H1 (cell line): ENCODE data around the gene FOXE1. TPM values are rescaled to one million over a fixed set of nuclear protein-coding genes. Genes with fewer than 3 reads are reported as not detected.

Experiments
- CTCF ChIA-PET: fragments of 300-600 bp; sonication (Branson Sonifier 250); formaldehyde crosslinking; loops from one replicate; lab custom pipeline; 2021; ENCODE audit not compliant: partially characterized antibody; lab: Charles Lee
- POLR2A ChIA-PET: fragments of 300-600 bp; sonication (Branson Sonifier 250); formaldehyde crosslinking; loops from one replicate; lab custom pipeline; 2021; ENCODE audit warnings: inconsistent platforms; ENCODE audit not compliant: partially characterized antibody; lab: Charles Lee
- DNase-seq, 2 experiments: peaks; one replicate each; pipeline versions ENCODE4 v3.0.0 to v3.0.0-alpha.2; 2010 to 2022; ENCODE audit warnings: low spot score in 2 of 2, low read depth in 1 of 2, mixed read lengths in 1 of 2
- FAIRE-seq: peaks from 2 replicates; lab custom pipeline; 2011; peaks lifted over from hg19 to GRCh38; lab: Jason Lieb, UNC
- H2AFZ ChIP-seq: 2 replicates; pipeline ENCODE4 v1.8.1; 2012; ENCODE audit warnings: low read length, inconsistent platforms
- H2AK5ac ChIP-seq: 2 replicates; pipeline ENCODE4 v1.6.1; 2013; ENCODE audit warnings: low read depth, low read length
- H2BK120ac ChIP-seq: replicated peaks from 2 replicates; pipeline ENCODE3; 2013; ENCODE audit warnings: low read depth, low read length, inconsistent platforms
- H2BK12ac ChIP-seq: 2 replicates; pipeline ENCODE4 v1.6.1; 2013; ENCODE audit warnings: low read depth, low read length
- H2BK15ac ChIP-seq: 2 replicates; pipeline ENCODE4 v1.6.1; 2013; ENCODE audit warnings: low read length
- H2BK20ac ChIP-seq: 2 replicates; pipeline ENCODE4 v1.6.1; 2013; ENCODE audit warnings: low read length
- H2BK5ac ChIP-seq: 2 replicates; pipeline ENCODE4 v1.6.1; 2013; ENCODE audit warnings: low read depth, low read length
- H3K14ac ChIP-seq: 2 replicates; pipeline ENCODE4 v1.6.1; 2013; ENCODE audit warnings: inconsistent platforms; ENCODE audit not compliant: insufficient read length
- H3K18ac ChIP-seq: 2 replicates; pipeline ENCODE4 v1.6.1; 2013; ENCODE audit warnings: low read length; ENCODE audit errors: extremely low read depth
- H3K23ac ChIP-seq: 2 replicates; pipeline ENCODE4 v1.6.1; 2013; ENCODE audit warnings: inconsistent platforms; ENCODE audit not compliant: insufficient read length
- H3K23me2 ChIP-seq: 2 replicates; pipeline ENCODE4 v1.6.1; 2013; ENCODE audit warnings: low read depth, low read length
- H3K27ac ChIP-seq: 2 replicates; pipeline ENCODE4 v1.6.1; 2011; ENCODE audit warnings: low read depth, low read length, inconsistent platforms
- H3K27me3 ChIP-seq, 4 experiments: replicated peaks in 1 of 4; 1 replicate in 1 of 4; 2 replicates in 3 of 4; pipeline versions ENCODE4 v1.6.1 to v1.8.1; 2011 to 2013; ENCODE audit warnings: low read length in 3 of 4, mild to moderate bottlenecking in 3 of 4, inconsistent platforms in 2 of 4, mixed read lengths in 2 of 4, moderate library complexity in 1 of 4; ENCODE audit not compliant: control insufficient read depth in 3 of 4, insufficient read depth in 3 of 4; ENCODE audit errors: extremely low read depth in 1 of 4
- H3K36me3 ChIP-seq, 4 experiments: 2 replicates each; pipeline versions ENCODE4 v1.6.1 to v1.8.1; 2011 to 2013; ENCODE audit warnings: mild to moderate bottlenecking in 4 of 4, low read length in 3 of 4, moderate library complexity in 2 of 4, control low read depth in 1 of 4, inconsistent platforms in 1 of 4; ENCODE audit not compliant: insufficient read depth in 4 of 4, control insufficient read depth in 2 of 4
- H3K4ac ChIP-seq: replicated peaks from 2 replicates; pipeline ENCODE3; 2013; ENCODE audit warnings: low read length, low read depth, mixed read lengths, inconsistent platforms; ENCODE audit not compliant: insufficient read length
- H3K4me1 ChIP-seq, 4 experiments: replicated peaks in 1 of 4; 1 replicate in 1 of 4; 2 replicates in 3 of 4; pipeline versions ENCODE4 v1.6.1 to v1.8.1; 2011 to 2013; ENCODE audit warnings: low read length in 3 of 4, inconsistent platforms in 2 of 4, mixed read lengths in 1 of 4; ENCODE audit not compliant: insufficient read depth in 4 of 4, control insufficient read depth in 3 of 4
- H3K4me2 ChIP-seq, 2 experiments: 2 replicates each; pipeline versions ENCODE4 v1.6.1 to v1.8.1; 2011 to 2013; ENCODE audit warnings: low read depth in 2 of 2, low read length in 2 of 2, control low read depth in 1 of 2, inconsistent platforms in 1 of 2, mild to moderate bottlenecking in 1 of 2; ENCODE audit not compliant: insufficient read depth in 1 of 2
- H3K4me3 ChIP-seq, 4 experiments: fragments of 200-600, 300-600 bp in 1 of 4; sonication (generic), shearing (Covaris generic), sonication (Bioruptor Twin) in 1 of 4; 2 replicates each; pipeline versions ENCODE4 v1.5.1 to v1.8.1; 2011 to 2016; ENCODE audit warnings: low read length in 4 of 4, low read depth in 3 of 4, control low read depth in 2 of 4, inconsistent platforms in 2 of 4, mild to moderate bottlenecking in 2 of 4, mixed read lengths in 1 of 4, moderate library complexity in 1 of 4; ENCODE audit not compliant: insufficient read depth in 2 of 4; ENCODE audit errors: extremely low read depth in 1 of 4
- H3K56ac ChIP-seq: replicated peaks from 2 replicates; pipeline ENCODE3; 2013; ENCODE audit warnings: low read depth, mild to moderate bottlenecking, mixed read lengths, low read length, inconsistent platforms; ENCODE audit not compliant: insufficient read length
- H3K79me1 ChIP-seq: 2 replicates; pipeline ENCODE4 v1.6.1; 2013; ENCODE audit warnings: low read depth, low read length, control low read depth
- H3K79me2 ChIP-seq, 2 experiments: 2 replicates each; pipeline versions ENCODE4 v1.6.1 to v1.8.1; 2012 to 2013; ENCODE audit warnings: low read length in 2 of 2, mild to moderate bottlenecking in 2 of 2, inconsistent platforms in 1 of 2; ENCODE audit not compliant: insufficient read depth in 2 of 2, control insufficient read depth in 1 of 2
- H3K9ac ChIP-seq, 4 experiments: replicated peaks in 1 of 4; 1 replicate in 1 of 4; 2 replicates in 3 of 4; pipeline versions ENCODE4 v1.6.1 to v1.8.1; 2011 to 2013; ENCODE audit warnings: low read depth in 3 of 4, low read length in 3 of 4, control low read depth in 2 of 4, mild to moderate bottlenecking in 2 of 4, moderate library complexity in 2 of 4, inconsistent platforms in 1 of 4; ENCODE audit errors: extremely low read depth in 1 of 4
- H3K9me3 ChIP-seq, 2 experiments: 2 replicates each; pipeline versions ENCODE4 v1.6.1 to v1.8.1; 2012 to 2013; ENCODE audit warnings: mild to moderate bottlenecking in 2 of 2, moderate library complexity in 2 of 2, control low read depth in 1 of 2, inconsistent platforms in 1 of 2, low read depth in 1 of 2, low read length in 1 of 2, mixed read lengths in 1 of 2; ENCODE audit not compliant: insufficient read depth in 2 of 2
- H4K20me1 ChIP-seq, 2 experiments: replicated peaks in 1 of 2; 2 replicates each; pipeline versions ENCODE3 to v1.8.1; 2011 to 2013; ENCODE audit warnings: inconsistent platforms in 2 of 2, low read length in 2 of 2, mild to moderate bottlenecking in 1 of 2; ENCODE audit not compliant: insufficient read depth in 2 of 2, control insufficient read depth in 1 of 2
- H4K5ac ChIP-seq: 2 replicates; pipeline ENCODE4 v1.6.1; 2013; ENCODE audit warnings: low read length, low read depth, mixed read lengths, inconsistent platforms; ENCODE audit not compliant: insufficient read length
- H4K8ac ChIP-seq: 2 replicates; pipeline ENCODE4 v1.8.0; 2013; ENCODE audit warnings: mild to moderate bottlenecking, moderate library complexity, low read length, inconsistent platforms; ENCODE audit not compliant: insufficient read depth; ENCODE audit errors: extremely low read depth
- H4K91ac ChIP-seq: replicated peaks from 2 replicates; pipeline ENCODE3; 2013; ENCODE audit warnings: low read length, mixed read lengths, inconsistent platforms; ENCODE audit not compliant: insufficient read length
- CBX8 ChIP-seq: fragments of 300-800, 300-1000 bp; sonication (generic); IDR thresholded peaks from 2 replicates; pipeline ENCODE4 v1.7.1; 2016; ENCODE audit warnings: low read depth, low read length, borderline replicate concordance
- CEBPB ChIP-seq: IDR thresholded peaks from 2 replicates; pipeline ENCODE4 v1.6.1; 2012; ENCODE audit warnings: low read depth, low read length
- CHD2 ChIP-seq: IDR thresholded peaks from 2 replicates; pipeline ENCODE4 v1.6.1; 2012; ENCODE audit warnings: low read length, improper control_type of control experiment
- CTBP2 ChIP-seq: IDR thresholded peaks from 2 replicates; pipeline ENCODE4 v1.7.0; 2011; ENCODE audit warnings: borderline replicate concordance, mild to moderate bottlenecking, moderate library complexity, mixed read lengths, low read length; ENCODE audit not compliant: insufficient read depth, insufficient read length
- EZH2 ChIP-seq: fragments of 200-600 bp; sonication (generic); IDR thresholded peaks from 2 replicates; pipeline ENCODE4 v1.7.1; 2012; ENCODE audit warnings: low read depth, mild to moderate bottlenecking, moderate library complexity, low read length, inconsistent platforms; ENCODE audit not compliant: severe bottlenecking
- NANOG ChIP-seq: IDR thresholded peaks from 2 replicates; pipeline ENCODE4 v1.6.1; 2011; ENCODE audit warnings: low read length, low read depth, mild to moderate bottlenecking, inconsistent platforms; ENCODE audit not compliant: insufficient read depth, poor library complexity, severe bottlenecking
- SP2 ChIP-seq: IDR thresholded peaks from 2 replicates; pipeline ENCODE4 v1.6.1; 2012; ENCODE audit warnings: mild to moderate bottlenecking, low read length, inconsistent platforms
- TCF12 ChIP-seq: IDR thresholded peaks from 2 replicates; pipeline ENCODE4 v1.6.1; 2011; ENCODE audit warnings: low read depth, mild to moderate bottlenecking, low read length
- WGBS, 2 experiments: shearing (Covaris generic) in 1 of 2; methylation state at CpG; one replicate each; pipeline versions ENCODE4 v1.1.6 to v1.1.7; 2013 to 2015; ENCODE audit warnings: low lambda C conversion rate in 2 of 2, mixed read lengths in 2 of 2, inconsistent platforms in 1 of 2, low coverage in 1 of 2, missing lambda C conversion rate in 1 of 2; ENCODE audit not compliant: insufficient replicate concordance in 2 of 2, insufficient coverage in 1 of 2, insufficient read length in 1 of 2; ENCODE audit errors: extremely low coverage in 1 of 2, missing lambda C conversion rate in 1 of 2; 5-methylcytosine and 5-hydroxymethylcytosine counted together
- polyA plus RNA-seq, 7 experiments: library from polyadenylated mRNA; depleted of rRNA in 3 of 7; stranded (reverse) in 5 of 7; unstranded in 2 of 7; fragments of >200 nt in 5 of 7; fragments of 200-250 nt in 2 of 7; gene quantifications; 1 replicate in 5 of 7; 2 replicates in 1 of 7; 4 replicates in 1 of 7; pipeline versions ENCODE4 v1.2.1 to v1.2.3, GENCODE V29; 2011 to 2013; ENCODE audit warnings: missing spikeins in 2 of 7, mixed read lengths in 2 of 7
- total RNA-seq: library from RNA; stranded (reverse); fragmentation: NEBNext Ultra II Directional; extraction: Animal tissue kit (Norgen Biotek cat#: 25700); gene quantifications from 2 replicates; pipeline ENCODE4 v1.2.1, GENCODE V29; 2021
- TF ChIP-seq, protein P1 (sequence below): IDR thresholded peaks from 2 replicates; pipeline ENCODE4 v1.6.1; 2012; ENCODE audit warnings: inconsistent platforms
- TF ChIP-seq, protein P2 (sequence below): IDR thresholded peaks from 2 replicates; pipeline ENCODE4 v1.6.1; 2011; ENCODE audit warnings: low read length, improper control_type of control experiment
- TF ChIP-seq, protein P3 (sequence below): IDR thresholded peaks from 2 replicates; pipeline ENCODE4 v1.6.1; 2012; ENCODE audit warnings: inconsistent platforms

FOXE1 gene
- total and polyA plus RNA-seq, 2 of the 8 experiments (the other 6 are each of a cell fraction or from before 2014, with no cell fraction given), result 0.03 TPM; not detected in 1

DNA sequence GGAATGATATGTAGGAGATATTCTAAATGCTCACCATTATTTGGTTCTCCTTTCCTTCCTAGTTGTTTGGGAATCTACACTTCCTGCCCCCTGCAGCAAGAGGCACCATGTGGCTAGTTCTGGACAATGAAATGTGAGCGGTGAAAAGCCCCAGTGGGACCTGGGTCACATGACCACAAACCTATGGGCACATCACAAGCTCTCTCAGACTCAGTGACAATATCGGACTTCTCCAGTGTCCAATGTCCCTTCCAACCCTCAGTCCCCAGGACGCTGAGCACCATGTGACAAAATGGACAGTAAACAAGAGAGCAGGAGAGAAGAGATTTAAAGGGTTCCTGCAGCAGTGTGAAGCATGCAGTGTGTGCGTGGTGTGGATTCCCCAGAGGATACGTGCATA lies 44.6 kb upstream of the FOXE1 start:
- no peak overlapping the region for H3K23ac ChIP-seq
- no peak overlapping the region for H3K27ac ChIP-seq
- H3K4me2 ChIP-seq, result no peak overlapping the region
- no peaks in the 10 kb centered on the region for H3K79me1 ChIP-seq
- peak overlapping the region; percentile 13; the same call in 1 of the 2 replicates for H2BK12ac ChIP-seq
- TF ChIP-seq, protein P1, sequence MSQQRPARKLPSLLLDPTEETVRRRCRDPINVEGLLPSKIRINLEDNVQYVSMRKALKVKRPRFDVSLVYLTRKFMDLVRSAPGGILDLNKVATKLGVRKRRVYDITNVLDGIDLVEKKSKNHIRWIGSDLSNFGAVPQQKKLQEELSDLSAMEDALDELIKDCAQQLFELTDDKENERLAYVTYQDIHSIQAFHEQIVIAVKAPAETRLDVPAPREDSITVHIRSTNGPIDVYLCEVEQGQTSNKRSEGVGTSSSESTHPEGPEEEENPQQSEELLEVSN, result no peak
- TF ChIP-seq SP2 (no peak), TCF12 (no peak), CEBPB (no peak), CBX8 (no peak), NANOG (no peak), CHD2 (no peak), CTBP2 (no peak), EZH2 (no peak)
- TF ChIP-seq, protein P2, sequence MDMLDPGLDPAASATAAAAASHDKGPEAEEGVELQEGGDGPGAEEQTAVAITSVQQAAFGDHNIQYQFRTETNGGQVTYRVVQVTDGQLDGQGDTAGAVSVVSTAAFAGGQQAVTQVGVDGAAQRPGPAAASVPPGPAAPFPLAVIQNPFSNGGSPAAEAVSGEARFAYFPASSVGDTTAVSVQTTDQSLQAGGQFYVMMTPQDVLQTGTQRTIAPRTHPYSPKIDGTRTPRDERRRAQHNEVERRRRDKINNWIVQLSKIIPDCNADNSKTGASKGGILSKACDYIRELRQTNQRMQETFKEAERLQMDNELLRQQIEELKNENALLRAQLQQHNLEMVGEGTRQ, result no peak
- TF ChIP-seq, protein P3, sequence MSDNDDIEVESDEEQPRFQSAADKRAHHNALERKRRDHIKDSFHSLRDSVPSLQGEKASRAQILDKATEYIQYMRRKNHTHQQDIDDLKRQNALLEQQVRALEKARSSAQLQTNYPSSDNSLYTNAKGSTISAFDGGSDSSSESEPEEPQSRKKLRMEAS, result no peak
- H4K5ac ChIP-seq, result no peak overlapping the region
- peaks cover 0 to 5% (median 1%) of the 10 kb centered on the region in 4 experiments; a peak in 3 of 7 replicates for H3K27me3 ChIP-seq
- no peak overlapping the region; the same call in 1 of the 2 replicates for H2AFZ ChIP-seq
- H4K8ac ChIP-seq, result no peak overlapping the region
- no peak overlapping the region for H3K4ac ChIP-seq
- no peak for FAIRE-seq
- ChIA-PET POLR2A (interaction anchor here (1.4 kb wide), 1 partner anchor 15 kb away, joined by 4 read pairs; no protein-coding TSS in a partner anchor), CTCF (interaction anchor here (0.6 to 1.4 kb wide), 2 partner anchors 24 to 1270 kb away, joined by 3 to 5 read pairs; no protein-coding TSS in a partner anchor)
- H3K4me1 ChIP-seq, result peaks cover 4 to 15% (median 12%) of the 10 kb centered on the region in 4 experiments; a peak in 6 of 7 replicates
- H2BK120ac ChIP-seq, result no peak overlapping the region
- H3K18ac ChIP-seq, result no peak overlapping the region
- H2BK15ac ChIP-seq, result no peak overlapping the region
- H2AK5ac ChIP-seq, result no peak overlapping the region
- H3K14ac ChIP-seq, result no peak overlapping the region
- no peaks in the 10 kb centered on the region for H3K79me2 ChIP-seq
- H3K4me3 ChIP-seq, result no peak overlapping the region
- no peak overlapping the region for H4K91ac ChIP-seq
- H2BK20ac ChIP-seq, result no peak overlapping the region; the same call in 1 of the 2 replicates
- H3K56ac ChIP-seq, result no peak overlapping the region
- H2BK5ac ChIP-seq, result no peak overlapping the region
- no peaks in the 10 kb centered on the region for H4K20me1 ChIP-seq
- WGBS, 2 experiments, result 84% methylated on average over 5 of the region's 5 CpGs; no CpG with 5 or more reads in 1 of the 2 experiments
- DNase-seq, result no peak
- no peaks in the 10 kb centered on the region for H3K36me3 ChIP-seq
- no peak overlapping the region for H3K9ac ChIP-seq
- no peaks in the 10 kb centered on the region for H3K9me3 ChIP-seq
- peaks cover 4% of the 10 kb centered on the region for H3K23me2 ChIP-seq
